Vagina (tissue), 2 donors: Measurements from ENCODE around the gene SYNPR.

ENCODE experiments used
- CTCF ChIP-seq, 3 experiments: fragments of 450-650 bp in 2 of 3; fragments of 200-600 bp in 1 of 3; sonication (generic) in 1 of 3; IDR thresholded peaks; one replicate each; pipeline ENCODE4 v1.5.1; 2017 to 2019; ENCODE audit warnings: antibody characterized with exemption in 3 of 3, mild to moderate bottlenecking in 2 of 3, moderate library complexity in 2 of 3
- POLR2A ChIP-seq, 2 donors: fragments of 450-650 bp; IDR thresholded peaks; one replicate each; pipeline ENCODE4 v1.6.1; 2017; ENCODE audit warnings: antibody characterized with exemption in 2 of 2, mild to moderate bottlenecking in 2 of 2, moderate library complexity in 2 of 2
- POLR2AphosphoS5 ChIP-seq, 2 donors: sonication (generic); formaldehyde crosslinking; IDR thresholded peaks; one replicate each; pipeline ENCODE4 v1.9.0; 2017; ENCODE audit warnings: antibody characterized with exemption in 2 of 2, mild to moderate bottlenecking in 2 of 2, low read depth in 1 of 2; ENCODE audit not compliant: insufficient read depth in 1 of 2

GRCh38 chr3:63231643-63232042 lies 46.5 kb upstream of the SYNPR start:
- no peak for TF ChIP-seq CTCF (IDR thresholded peaks at IDR 0.05)
- no peak for TF ChIP-seq POLR2A (IDR thresholded peaks at IDR 0.05)
- TF ChIP-seq POLR2AphosphoS5 (IDR thresholded peaks at IDR 0.05; ENCODE audit: insufficient read depth in 1 of 2, low read depth in 1 of 2): no peak
